A549 (cell line): ENCODE data around the gene TNNC1. TPM values are rescaled to one million over a fixed set of nuclear protein-coding genes. Genes with fewer than 3 reads are reported as not detected.

ENCODE experiments used
- ATAC-seq, 2 experiments: fragments of 200-7000 bp in 1 of 2; fragments of >200 bp in 1 of 2; cut with Nextera tagmentation in 1 of 2; cut with Tn5 transposase in 1 of 2; 3 replicates each; pipeline versions ENCODE4 v1.8.0 to v1.9.1; 2018 to 2020; ENCODE audit warnings: mild to moderate bottlenecking in 1 of 2, moderate library complexity in 1 of 2
- CTCF ChIA-PET: fragments of 300-600 bp; sonication (Branson Sonifier 250); formaldehyde crosslinking; extraction: SDS; loops from one replicate; lab custom pipeline; 2021; ENCODE audit warnings: antibody characterized with exemption, inconsistent platforms; lab: Yijun Ruan, JAX
- POLR2A ChIA-PET: fragments of 350-600 bp; formaldehyde crosslinking; extraction: SDS; loops from one replicate; lab custom pipeline; 2021; ENCODE audit warnings: antibody characterized with exemption, inconsistent platforms; lab: Yijun Ruan, JAX
- DNase-seq, 2 experiments: peaks; one replicate each; pipeline versions ENCODE4 v3.0.0 to v3.0.0-alpha.2; 2011 to 2016; ENCODE audit warnings: low read depth in 1 of 2, low spot score in 1 of 2
- FAIRE-seq: peaks from 2 replicates; lab custom pipeline; 2011; peaks lifted over from hg19 to GRCh38; lab: Jason Lieb, UNC
- H3K27ac ChIP-seq, 2 experiments: fragments of >200 bp; sonication (Bioruptor Twin); formaldehyde crosslinking; 3 replicates each; pipeline ENCODE4 v1.5.1; 2016 to 2017
- H3K4me1 ChIP-seq: fragments of >200 bp; sonication (Bioruptor Twin); formaldehyde crosslinking; 3 replicates; pipeline ENCODE4 v1.6.1; 2016
- H3K4me2 ChIP-seq: fragments of >200 bp; sonication (Bioruptor Twin); formaldehyde crosslinking; 3 replicates; pipeline ENCODE4 v1.6.1; 2016
- H3K4me3 ChIP-seq: fragments of >200 bp; sonication (Bioruptor Twin); formaldehyde crosslinking; 3 replicates; pipeline ENCODE4 v1.5.1; 2016
- H3K9me3 ChIP-seq: fragments of >200 bp; sonication (Bioruptor Twin); formaldehyde crosslinking; 3 replicates; pipeline ENCODE4 v1.6.1; 2016
- ATOH8 ChIP-seq: fragments of 250-450 bp; sonication (Bioruptor Pico); IDR thresholded peaks from 2 replicates; pipeline ENCODE4 v1.5.0; 2020; ENCODE audit warnings: low read depth, mild to moderate bottlenecking, moderate library complexity
- BHLHE40 ChIP-seq: IDR thresholded peaks from 2 replicates; pipeline ENCODE4 v1.6.1; 2012; ENCODE audit warnings: low read depth, low read length, inconsistent platforms
- CBX2 ChIP-seq: fragments of 200-600 bp; sonication (generic); IDR thresholded peaks from 2 replicates; pipeline ENCODE4 v1.6.1; 2016; ENCODE audit warnings: low read depth, mild to moderate bottlenecking, borderline replicate concordance
- CHD2 ChIP-seq: fragments of 150-350 bp; IDR thresholded peaks from 2 replicates; pipeline ENCODE4 v1.6.1; 2014; ENCODE audit warnings: low read length; ENCODE audit not compliant: partially characterized antibody
- ESRRA ChIP-seq: fragments of 150-350 bp; IDR thresholded peaks from 2 replicates; pipeline ENCODE4 v1.6.1; 2014; ENCODE audit warnings: mild to moderate bottlenecking, low read length, borderline replicate concordance
- HDAC2 ChIP-seq: fragments of 200-600 bp; sonication (generic); IDR thresholded peaks from 2 replicates; pipeline ENCODE4 v1.6.1; 2016
- HES2 ChIP-seq: fragments of >200 bp; sonication (Bioruptor Twin); formaldehyde crosslinking; IDR thresholded peaks from 2 replicates; pipeline ENCODE4 v1.6.1; 2016
- HEYL ChIP-seq: fragments of 250-450 bp; sonication (Bioruptor Pico); IDR thresholded peaks from 2 replicates; pipeline ENCODE4 v1.8.0; 2021; ENCODE audit warnings: mild to moderate bottlenecking, moderate library complexity
- HMGXB4 ChIP-seq: fragments of 250-450 bp; sonication (Bioruptor Pico); IDR thresholded peaks from 2 replicates; pipeline ENCODE4 v1.5.0; 2021; ENCODE audit warnings: mild to moderate bottlenecking, moderate library complexity, borderline replicate concordance
- HOXA7 ChIP-seq: fragments of 250-450 bp; sonication (Bioruptor Pico); IDR thresholded peaks from 2 replicates; pipeline ENCODE4 v1.5.0; 2020; ENCODE audit warnings: mild to moderate bottlenecking, moderate library complexity
- HOXB13 ChIP-seq: fragments of 250-450 bp; sonication (Bioruptor Pico); IDR thresholded peaks from 2 replicates; pipeline ENCODE4 v1.5.0; 2020; ENCODE audit warnings: low read depth, mild to moderate bottlenecking, moderate library complexity
- KDM5A ChIP-seq: fragments of 200-600 bp; sonication (generic); IDR thresholded peaks from 2 replicates; pipeline ENCODE4 v1.6.1; 2016; ENCODE audit warnings: antibody characterized with exemption, mild to moderate bottlenecking
- NPAS2 ChIP-seq: fragments of 250-450 bp; sonication (Bioruptor Pico); IDR thresholded peaks from 2 replicates; pipeline ENCODE4 v1.8.0; 2022; ENCODE audit warnings: mild to moderate bottlenecking, moderate library complexity, borderline replicate concordance
- RCOR1 ChIP-seq: fragments of 150-350 bp; IDR thresholded peaks from 2 replicates; pipeline ENCODE4 v1.6.1; 2014; ENCODE audit warnings: antibody characterized with exemption, low read length, low read depth
- REST ChIP-seq: fragments of 200-600 bp; sonication (generic); IDR thresholded peaks from 2 replicates; pipeline ENCODE4 v1.6.1; 2016; ENCODE audit warnings: antibody characterized with exemption, mild to moderate bottlenecking, moderate library complexity
- USF2 ChIP-seq: fragments of 450-650 bp; IDR thresholded peaks from 2 replicates; pipeline ENCODE4 v1.6.1; 2014; ENCODE audit warnings: antibody characterized with exemption
- ZC3H11A ChIP-seq: fragments of 450-650 bp; IDR thresholded peaks from 2 replicates; pipeline ENCODE4 v1.6.1; 2014; ENCODE audit warnings: antibody characterized with exemption, mild to moderate bottlenecking
- ZNF302 ChIP-seq: fragments of 250-450 bp; sonication (Bioruptor Pico); IDR thresholded peaks from 2 replicates; pipeline ENCODE4 v1.9.0; 2021; ENCODE audit warnings: inconsistent platforms, mild to moderate bottlenecking, moderate library complexity
- WGBS: methylation state at CpG from one replicate; pipeline ENCODE4 v1.1.6; 2017; ENCODE audit errors: missing lambda C conversion rate; 5-methylcytosine and 5-hydroxymethylcytosine counted together
- polyA plus RNA-seq, 4 experiments: library from polyadenylated mRNA; depleted of rRNA in 3 of 4; stranded (reverse); fragments of >200 nt; fragmentation: RNase III in 1 of 4; extraction: RNeasy Plus Mini Kit Qiagen cat#74134 plus additional on column Dnase treatment in 1 of 4; gene quantifications; 2 replicates in 3 of 4; 3 replicates in 1 of 4; pipeline ENCODE4 v1.2.3, GENCODE V29; 2011 to 2017

TNNC1 gene
- polyA plus RNA-seq, 2 of the 4 experiments (the other 2 are of a cell fraction), result 2.6 to 4.5 TPM

- ChIA-PET CTCF (interaction anchor here (3.6 to 20.8 kb wide), 2 partner anchors 8 to 11 kb away, joined by 17 to 351 read pairs; partner anchors contain the start of genes SEMA3G and TNNC1), POLR2A (no interaction called here)
- Histone ChIP-seq H3K27ac (no peak overlapping the region), H3K4me2 (no peak overlapping the region), H3K9me3 (no peaks in the 10 kb centered on the region), H3K4me1 (no peaks in the 10 kb centered on the region), H3K4me3 (no peak overlapping the region)
- TF ChIP-seq NPAS2 (CRISPR knock-in tag), result no peak
- no peak for TF ChIP-seq USF2
- no peak for TF ChIP-seq HDAC2
- TF ChIP-seq REST, result no peak
- no peak for TF ChIP-seq RCOR1
- TF ChIP-seq CBX2, result no peak
- TF ChIP-seq ESRRA, result no peak
- TF ChIP-seq KDM5A, result no peak
- TF ChIP-seq ATOH8 (CRISPR knock-in tag), result no peak
- TF ChIP-seq HEYL (CRISPR knock-in tag), result no peak
- no peak for TF ChIP-seq HOXA7
- TF ChIP-seq CHD2, result no peak
- no peak for TF ChIP-seq BHLHE40
- TF ChIP-seq ZNF302 (CRISPR knock-in tag), result no peak
- no peak for TF ChIP-seq ZC3H11A
- TF ChIP-seq HOXB13 (CRISPR knock-in tag), result no peak
- no peak for TF ChIP-seq HES2
- no peak for TF ChIP-seq HMGXB4 (CRISPR knock-in tag)
- DNase-seq (no peak), FAIRE-seq (no peak), ATAC-seq (no peak)
- WGBS, result 68% methylated on average over 11 of the region's 16 CpGs
These were observed 14.2 kb downstream of the TNNC1 start for GRCh38 chr3:52439426-52440248.
